ENCODE results near the gene BAMBI.

The BAMBI gene

GRCh38 chr10:28711776-28712175, 34.5 kb downstream of the BAMBI start:
- Histone ChIP-seq H3K9ac (ENCODE audit: low read depth, low read length, poor library complexity) (no peak overlapping the region), H2BK5ac (ENCODE audit: low read length) (no peak overlapping the region), H3K14ac (ENCODE audit: low read length) (no peak overlapping the region), H3K9me3 (replicated peaks in 1 of 2; ENCODE audit: control insufficient read depth in 2 of 2, insufficient read depth in 1 of 2, low read depth in 1 of 2, low read length in 2 of 2) (no peaks in the 10 kb centered on the region), H3K4ac (ENCODE audit: low read length) (no peak overlapping the region), H2AFZ (ENCODE audit: low read length) (no peak overlapping the region), H3K27ac (replicated peaks; ENCODE audit: low read length) (no peak overlapping the region), H4K91ac (ENCODE audit: low read depth, low read length, poor library complexity) (no peak overlapping the region), H3K79me1 (ENCODE audit: low read depth, low read length) (no peaks in the 10 kb centered on the region), H2BK12ac (ENCODE audit: low read length) (no peak overlapping the region), H2AK5ac (ENCODE audit: low read depth, low read length) (no peak overlapping the region), H2BK120ac (ENCODE audit: low read depth, low read length) (no peak overlapping the region), H3K4me1 (ENCODE audit: control insufficient read depth in 2 of 2, insufficient read depth in 1 of 2, low read depth in 1 of 2, low read length in 2 of 2) (no peaks in the 10 kb centered on the region), H2BK15ac (ENCODE audit: low read length) (no peak overlapping the region), H3K27me3 (ENCODE audit: control insufficient read depth in 3 of 3, insufficient read depth in 3 of 3, low read depth in 1 of 3, low read length in 3 of 3) (peaks cover 0 to 7% (median 0%) of the 10 kb centered on the region in 3 experiments), H3K4me2 (ENCODE audit: insufficient read depth, low read length, poor library complexity, severe bottlenecking) (no peak overlapping the region), H3K18ac (ENCODE audit: low read length) (no peak overlapping the region), H3K23ac (ENCODE audit: low read depth, low read length, poor library complexity) (no peak overlapping the region), H3K36me3 (replicated peaks in 1 of 2; ENCODE audit: control insufficient read depth in 2 of 2, insufficient read depth in 2 of 2, low read length in 2 of 2) (no peaks in the 10 kb centered on the region), H3K4me3 (ENCODE audit: low read length in 2 of 2) (no peak overlapping the region), H4K8ac (ENCODE audit: low read depth, low read length) (no peak overlapping the region)
- no CpG with 5 or more reads among the region's 3 CpGs for WGBS, 2 donors (ENCODE audit: extremely low coverage in 2 of 2, insufficient read length in 2 of 2, insufficient replicate concordance in 1 of 2)
- no peak for DNase-seq (ENCODE audit: low spot score)

DNA sequence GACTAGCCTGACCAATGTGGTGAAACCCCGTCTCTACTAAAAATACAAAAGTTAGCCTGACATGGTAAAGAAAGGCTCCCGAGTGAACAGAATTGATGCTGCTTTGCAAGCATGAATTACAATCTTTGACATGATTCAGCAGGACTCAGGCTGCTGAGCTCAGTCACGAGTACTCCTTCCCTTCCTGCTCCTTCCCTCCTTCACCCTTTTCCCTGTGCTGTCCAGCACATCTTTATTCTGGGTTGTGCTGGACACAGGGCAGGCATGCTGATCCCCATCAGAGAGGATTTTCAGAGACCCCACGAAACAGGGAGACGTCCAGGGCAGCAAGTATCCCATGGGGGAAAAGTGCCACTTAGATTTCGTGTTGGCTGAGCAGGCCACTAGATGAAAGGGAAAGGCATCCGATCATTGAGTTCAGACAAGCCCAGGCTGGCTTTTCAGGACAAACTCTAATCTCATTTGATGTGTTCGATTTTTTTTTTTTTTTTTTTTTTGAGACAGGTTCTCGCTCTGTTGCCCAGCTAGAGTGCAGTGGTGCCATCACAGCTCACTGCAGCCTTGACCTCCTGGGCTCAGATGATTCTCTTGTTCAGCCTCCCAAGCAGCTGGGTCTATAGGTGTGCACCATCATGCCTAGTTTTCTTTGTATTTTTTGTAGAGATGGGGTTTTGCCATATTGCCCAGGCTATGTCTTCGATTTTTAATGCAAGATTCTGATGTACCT, 36.5 kb downstream of the BAMBI start:
- Histone ChIP-seq H3K23ac (ENCODE audit: low read depth, low read length, poor library complexity) (no peak overlapping the region), H2AFZ (ENCODE audit: low read length) (no peak overlapping the region), H2BK120ac (ENCODE audit: low read depth, low read length) (no peak overlapping the region), H3K27me3 (ENCODE audit: control insufficient read depth in 3 of 3, insufficient read depth in 3 of 3, low read depth in 1 of 3, low read length in 3 of 3) (peaks cover 0 to 7% (median 0%) of the 10 kb centered on the region in 3 experiments), H2BK15ac (ENCODE audit: low read length) (no peak overlapping the region), H2BK12ac (ENCODE audit: low read length) (no peak overlapping the region), H4K8ac (ENCODE audit: low read depth, low read length) (no peak overlapping the region), H2BK5ac (ENCODE audit: low read length) (no peak overlapping the region), H3K79me1 (ENCODE audit: low read depth, low read length) (no peaks in the 10 kb centered on the region), H3K18ac (ENCODE audit: low read length) (no peak overlapping the region), H3K27ac (replicated peaks; ENCODE audit: low read length) (no peak overlapping the region), H2AK5ac (ENCODE audit: low read depth, low read length) (no peak overlapping the region), H3K4me3 (ENCODE audit: low read length in 2 of 2) (no peak overlapping the region), H4K91ac (ENCODE audit: low read depth, low read length, poor library complexity) (no peak overlapping the region), H3K4me2 (ENCODE audit: insufficient read depth, low read length, poor library complexity, severe bottlenecking) (no peak overlapping the region), H3K4ac (ENCODE audit: low read length) (no peak overlapping the region), H3K36me3 (replicated peaks in 1 of 2; ENCODE audit: control insufficient read depth in 2 of 2, insufficient read depth in 2 of 2, low read length in 2 of 2) (no peaks in the 10 kb centered on the region), H3K14ac (ENCODE audit: low read length) (no peak overlapping the region), H3K9me3 (replicated peaks in 1 of 2; ENCODE audit: control insufficient read depth in 2 of 2, insufficient read depth in 1 of 2, low read depth in 1 of 2, low read length in 2 of 2) (no peaks in the 10 kb centered on the region), H3K9ac (ENCODE audit: low read depth, low read length, poor library complexity) (no peak overlapping the region), H3K4me1 (ENCODE audit: control insufficient read depth in 2 of 2, insufficient read depth in 1 of 2, low read depth in 1 of 2, low read length in 2 of 2) (no peaks in the 10 kb centered on the region)
- no peak for DNase-seq (ENCODE audit: low spot score)
- no CpG with 5 or more reads among the region's 10 CpGs for WGBS, 2 donors (ENCODE audit: extremely low coverage in 2 of 2, insufficient read length in 2 of 2, insufficient replicate concordance in 1 of 2)

GRCh38 chr10:28714401-28715053, 37.2 kb downstream of the BAMBI start:
- Histone ChIP-seq H4K8ac (ENCODE audit: low read depth, low read length) (no peak overlapping the region), H3K14ac (ENCODE audit: low read length) (no peak overlapping the region), H2BK15ac (ENCODE audit: low read length) (no peak overlapping the region), H3K79me1 (ENCODE audit: low read depth, low read length) (no peaks in the 10 kb centered on the region), H2BK12ac (ENCODE audit: low read length) (no peak overlapping the region), H3K4me2 (ENCODE audit: insufficient read depth, low read length, poor library complexity, severe bottlenecking) (no peak overlapping the region), H3K9ac (ENCODE audit: low read depth, low read length, poor library complexity) (no peak overlapping the region), H3K4ac (ENCODE audit: low read length) (no peak overlapping the region), H4K91ac (ENCODE audit: low read depth, low read length, poor library complexity) (no peak overlapping the region), H3K4me1 (ENCODE audit: control insufficient read depth in 2 of 2, insufficient read depth in 1 of 2, low read depth in 1 of 2, low read length in 2 of 2) (no peaks in the 10 kb centered on the region), H2AK5ac (ENCODE audit: low read depth, low read length) (no peak overlapping the region), H3K36me3 (replicated peaks in 1 of 2; ENCODE audit: control insufficient read depth in 2 of 2, insufficient read depth in 2 of 2, low read length in 2 of 2) (no peaks in the 10 kb centered on the region), H2BK120ac (ENCODE audit: low read depth, low read length) (no peak overlapping the region), H3K27ac (replicated peaks; ENCODE audit: low read length) (no peak overlapping the region), H3K18ac (ENCODE audit: low read length) (no peak overlapping the region), H2BK5ac (ENCODE audit: low read length) (no peak overlapping the region), H3K9me3 (replicated peaks in 1 of 2; ENCODE audit: control insufficient read depth in 2 of 2, insufficient read depth in 1 of 2, low read depth in 1 of 2, low read length in 2 of 2) (no peaks in the 10 kb centered on the region), H3K23ac (ENCODE audit: low read depth, low read length, poor library complexity) (no peak overlapping the region), H3K4me3 (ENCODE audit: low read length in 2 of 2) (no peak overlapping the region), H2AFZ (ENCODE audit: low read length) (no peak overlapping the region), H3K27me3 (ENCODE audit: control insufficient read depth in 3 of 3, insufficient read depth in 3 of 3, low read depth in 1 of 3, low read length in 3 of 3) (peaks cover 0 to 7% (median 0%) of the 10 kb centered on the region in 3 experiments)
- no CpG with 5 or more reads among the region's 7 CpGs for WGBS, 2 donors (ENCODE audit: extremely low coverage in 2 of 2, insufficient read length in 2 of 2, insufficient replicate concordance in 1 of 2)
- DNase-seq (ENCODE audit: low spot score) = no peak

DNA sequence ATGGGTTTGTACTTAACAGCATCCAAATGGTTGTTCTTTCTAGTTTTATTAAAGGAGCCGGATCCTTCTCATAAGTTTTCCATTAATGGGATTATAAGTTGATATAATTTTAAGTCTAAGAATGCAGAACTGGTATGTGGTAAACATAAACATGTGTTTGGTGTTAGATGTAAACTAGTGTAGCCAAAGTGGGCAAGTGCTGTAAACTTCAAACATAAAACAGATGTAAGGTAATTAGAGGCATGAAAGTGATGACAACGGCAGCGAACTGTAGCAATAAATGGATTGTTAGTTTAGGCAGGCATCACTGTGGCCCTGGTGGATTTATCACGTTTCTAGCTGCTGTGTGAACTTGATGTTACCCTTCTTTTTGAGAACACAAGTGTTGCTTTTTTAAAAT, 37.9 kb downstream of the BAMBI start:
- no CpG with 5 or more reads among the region's 4 CpGs for WGBS, 2 donors (ENCODE audit: extremely low coverage in 2 of 2, insufficient read length in 2 of 2, insufficient replicate concordance in 1 of 2)
- DNase-seq (ENCODE audit: low spot score) = no peak
- no peak overlapping the region for H3K4me2 ChIP-seq (ENCODE audit: insufficient read depth, low read length, poor library complexity, severe bottlenecking)

More for the DNA sequence above, 37.9 kb downstream of the BAMBI start:
- no peak overlapping the region for H3K14ac ChIP-seq (ENCODE audit: low read length)
- no peaks in the 10 kb centered on the region for H3K79me1 ChIP-seq (ENCODE audit: low read depth, low read length)
- H4K8ac ChIP-seq (ENCODE audit: low read depth, low read length) = no peak overlapping the region
- H2BK120ac ChIP-seq (ENCODE audit: low read depth, low read length) = no peak overlapping the region
- no peak overlapping the region for H2BK15ac ChIP-seq (ENCODE audit: low read length)
- H3K36me3 ChIP-seq (replicated peaks in 1 of 2; ENCODE audit: control insufficient read depth in 2 of 2, insufficient read depth in 2 of 2, low read length in 2 of 2) = no peaks in the 10 kb centered on the region
- H3K23ac ChIP-seq (ENCODE audit: low read depth, low read length, poor library complexity) = no peak overlapping the region
- H3K4me3 ChIP-seq (ENCODE audit: low read length in 2 of 2) = no peak overlapping the region
- H3K9ac ChIP-seq (ENCODE audit: low read depth, low read length, poor library complexity) = no peak overlapping the region
- H2BK12ac ChIP-seq (ENCODE audit: low read length) = no peak overlapping the region
- H3K4ac ChIP-seq (ENCODE audit: low read length) = no peak overlapping the region
- H3K4me1 ChIP-seq (ENCODE audit: control insufficient read depth in 2 of 2, insufficient read depth in 1 of 2, low read depth in 1 of 2, low read length in 2 of 2) = no peaks in the 10 kb centered on the region
- H2BK5ac ChIP-seq (ENCODE audit: low read length) = no peak overlapping the region
- H2AK5ac ChIP-seq (ENCODE audit: low read depth, low read length) = no peak overlapping the region
- no peak overlapping the region for H2AFZ ChIP-seq (ENCODE audit: low read length)
- H3K9me3 ChIP-seq (replicated peaks in 1 of 2; ENCODE audit: control insufficient read depth in 2 of 2, insufficient read depth in 1 of 2, low read depth in 1 of 2, low read length in 2 of 2) = no peaks in the 10 kb centered on the region
- peaks cover 0 to 7% (median 0%) of the 10 kb centered on the region in 3 experiments for H3K27me3 ChIP-seq (ENCODE audit: control insufficient read depth in 3 of 3, insufficient read depth in 3 of 3, low read depth in 1 of 3, low read length in 3 of 3)
- H4K91ac ChIP-seq (ENCODE audit: low read depth, low read length, poor library complexity) = no peak overlapping the region
- no peak overlapping the region for H3K18ac ChIP-seq (ENCODE audit: low read length)
- no peak overlapping the region for H3K27ac ChIP-seq (replicated peaks; ENCODE audit: low read length)

All from neuronal stem cell (in vitro differentiated cells).